BJ (cell line): Measurements from ENCODE around the gene SELENOH. TPM values are rescaled to one million over a fixed set of nuclear protein-coding genes. Genes with fewer than 3 reads are reported as not detected.

Source experiments
- CTCF ChIA-PET: fragments of 350-600 bp; formaldehyde crosslinking; extraction: SDS; loops from one replicate; lab custom pipeline; 2021; ENCODE audit warnings: antibody characterized with exemption, inconsistent platforms; lab: Yijun Ruan, JAX
- POLR2A ChIA-PET: fragments of 300-600 bp; sonication (Branson Sonifier 250); formaldehyde crosslinking; extraction: SDS; loops from one replicate; lab custom pipeline; 2021; ENCODE audit warnings: antibody characterized with exemption; lab: Charles Lee
- DNase-seq: peaks from one replicate; pipeline ENCODE4 v3.0.0-alpha.2; 2011; ENCODE audit warnings: low read depth
- H3K27me3 ChIP-seq: 2 replicates; pipeline ENCODE4 v1.6.0; 2011; ENCODE audit warnings: low read length; ENCODE audit not compliant: control insufficient read depth, insufficient read depth
- H3K36me3 ChIP-seq: 2 replicates; pipeline ENCODE4 v1.5.1; 2011; ENCODE audit warnings: low read length; ENCODE audit not compliant: control insufficient read depth, insufficient read depth
- H3K4me3 ChIP-seq: 2 replicates; pipeline ENCODE4 v1.5.1; 2011; ENCODE audit warnings: low read depth, mild to moderate bottlenecking, control low read depth, low read length
- polyA plus RNA-seq: library from polyadenylated mRNA; depleted of rRNA; stranded (reverse); fragments of >200 nt; gene quantifications from 2 replicates; pipeline ENCODE4 v1.2.3, GENCODE V29; 2011
- TF ChIP-seq, protein P1 (sequence below): IDR thresholded peaks from 2 replicates; pipeline ENCODE4 v1.5.1; 2011; ENCODE audit warnings: low read depth, mild to moderate bottlenecking, control low read depth, inconsistent platforms, low read length, moderate library complexity; ENCODE audit not compliant: insufficient read depth

The SELENOH gene
- polyA plus RNA-seq, 1 experiment: 50.7 TPM

DNA sequence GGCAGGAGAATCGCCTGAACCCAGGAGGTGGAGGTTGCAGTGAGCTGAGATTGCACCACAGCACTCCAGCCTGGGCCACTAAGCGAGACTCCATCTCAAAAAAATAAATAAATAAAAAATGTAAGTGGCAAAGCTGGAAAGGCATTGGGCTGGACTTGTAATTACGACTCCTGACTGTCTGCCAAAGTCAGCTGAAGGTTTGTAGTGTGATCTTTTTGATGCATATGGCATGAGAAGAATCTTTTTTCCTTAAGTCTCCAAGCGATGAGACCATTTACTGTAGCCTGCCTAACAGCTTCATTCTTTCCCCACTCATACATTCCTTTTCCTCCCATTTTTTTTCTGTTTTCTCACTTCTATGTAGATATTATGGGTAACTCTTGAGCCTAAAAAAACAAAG, 45.1 kb downstream of the SELENOH start:
- ChIA-PET CTCF (interaction anchor here (0.6 to 0.8 kb wide), 2 partner anchors 22 to 23 kb away, joined by 3 read pairs; no protein-coding TSS in a partner anchor), POLR2A (no interaction called here)
- H3K27me3 ChIP-seq: no peaks in the 10 kb centered on the region
- DNase-seq: no peak
- peaks cover 2% of the 10 kb centered on the region; the same call in 1 of the 2 replicates for H3K36me3 ChIP-seq
- H3K4me3 ChIP-seq: no peak overlapping the region
- TF ChIP-seq, protein P1, sequence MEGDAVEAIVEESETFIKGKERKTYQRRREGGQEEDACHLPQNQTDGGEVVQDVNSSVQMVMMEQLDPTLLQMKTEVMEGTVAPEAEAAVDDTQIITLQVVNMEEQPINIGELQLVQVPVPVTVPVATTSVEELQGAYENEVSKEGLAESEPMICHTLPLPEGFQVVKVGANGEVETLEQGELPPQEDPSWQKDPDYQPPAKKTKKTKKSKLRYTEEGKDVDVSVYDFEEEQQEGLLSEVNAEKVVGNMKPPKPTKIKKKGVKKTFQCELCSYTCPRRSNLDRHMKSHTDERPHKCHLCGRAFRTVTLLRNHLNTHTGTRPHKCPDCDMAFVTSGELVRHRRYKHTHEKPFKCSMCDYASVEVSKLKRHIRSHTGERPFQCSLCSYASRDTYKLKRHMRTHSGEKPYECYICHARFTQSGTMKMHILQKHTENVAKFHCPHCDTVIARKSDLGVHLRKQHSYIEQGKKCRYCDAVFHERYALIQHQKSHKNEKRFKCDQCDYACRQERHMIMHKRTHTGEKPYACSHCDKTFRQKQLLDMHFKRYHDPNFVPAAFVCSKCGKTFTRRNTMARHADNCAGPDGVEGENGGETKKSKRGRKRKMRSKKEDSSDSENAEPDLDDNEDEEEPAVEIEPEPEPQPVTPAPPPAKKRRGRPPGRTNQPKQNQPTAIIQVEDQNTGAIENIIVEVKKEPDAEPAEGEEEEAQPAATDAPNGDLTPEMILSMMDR: no peak

DNA sequence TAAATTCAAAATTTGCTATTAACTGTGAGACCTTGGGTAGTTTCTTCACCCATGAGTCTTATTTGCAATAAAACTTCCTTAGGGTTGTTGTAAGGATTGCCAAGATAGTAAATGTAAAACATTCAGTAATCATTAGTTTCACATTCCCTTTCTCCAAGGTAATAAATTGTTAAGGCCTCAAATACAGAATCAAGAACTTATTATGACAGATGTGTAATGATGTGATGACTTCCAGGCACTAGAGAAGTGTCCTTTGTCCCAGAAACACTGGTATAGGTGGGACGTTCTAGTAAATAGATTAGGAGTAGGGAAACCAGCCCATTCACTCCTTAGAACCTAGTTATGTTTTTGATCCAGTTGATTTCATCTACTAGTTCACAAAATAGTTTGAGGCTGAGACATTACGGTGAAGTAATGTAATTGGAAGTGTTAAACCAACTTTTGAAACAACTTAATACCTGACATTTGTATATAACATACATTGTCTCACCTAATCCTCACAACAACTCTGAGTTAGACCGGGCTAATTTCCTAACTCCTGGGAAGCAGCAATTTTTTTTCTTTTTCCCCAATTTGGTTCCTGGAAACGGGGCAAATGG, 45.8 kb downstream of the SELENOH start:
- TF ChIP-seq, protein P1: no peak
- no peaks in the 10 kb centered on the region for H3K27me3 ChIP-seq
- H3K4me3 ChIP-seq: no peak overlapping the region
- no peak for DNase-seq
- POLR2A ChIA-PET: no interaction called here
- peaks cover 3% of the 10 kb centered on the region; the same call in 1 of the 2 replicates for H3K36me3 ChIP-seq
- CTCF ChIA-PET: interaction anchor here (0.6 to 4.0 kb wide), 2 partner anchors 13 to 24 kb away, joined by 3 to 19 read pairs; no protein-coding TSS in a partner anchor

DNA sequence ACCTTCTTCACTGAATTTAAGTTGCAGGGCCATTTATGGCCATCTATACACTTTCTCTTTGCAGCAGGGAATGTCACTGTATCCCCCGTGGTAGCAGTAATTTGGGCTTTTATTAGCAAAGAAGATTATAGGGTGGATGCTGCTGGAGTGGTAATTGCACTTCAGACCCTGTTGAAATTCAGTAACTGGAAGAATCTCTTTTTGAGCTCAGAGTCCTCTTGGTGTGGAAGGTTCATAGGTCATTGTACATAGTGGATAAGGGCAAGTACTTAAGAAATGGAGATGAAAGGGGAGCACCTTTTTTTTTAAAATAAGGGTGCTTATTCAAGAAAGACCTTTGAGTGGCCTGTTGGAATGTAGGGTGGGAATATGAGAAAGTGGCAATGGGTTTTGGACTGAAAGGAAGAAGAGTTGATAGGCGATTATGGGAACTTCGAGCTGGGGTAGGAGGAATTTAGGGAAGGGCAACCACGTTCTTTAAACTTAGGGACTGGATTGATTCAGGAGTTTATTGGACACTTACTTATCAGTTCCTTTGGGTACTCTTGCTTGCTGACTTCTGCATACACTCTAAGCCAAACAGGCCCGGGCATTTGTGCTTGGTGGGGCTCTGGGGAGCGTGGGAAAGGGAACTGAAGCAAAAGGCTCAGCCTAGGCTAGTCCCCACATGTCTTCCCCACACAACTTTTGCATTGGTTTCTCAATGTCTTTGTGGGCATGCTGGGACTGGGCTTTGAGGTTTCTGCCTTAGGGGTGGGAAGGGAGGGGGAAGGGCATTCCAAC, 46.8 kb downstream of the SELENOH start:
- no peak overlapping the region for H3K4me3 ChIP-seq
- no peak for DNase-seq
- H3K27me3 ChIP-seq: no peaks in the 10 kb centered on the region
- H3K36me3 ChIP-seq: peaks cover 4% of the 10 kb centered on the region; the same call in 1 of the 2 replicates
- ChIA-PET POLR2A (no interaction called here), CTCF (interaction anchor here (4.0 kb wide), 1 partner anchor 12 kb away, joined by 19 read pairs; no protein-coding TSS in a partner anchor)
- TF ChIP-seq, protein P1: no peak

DNA sequence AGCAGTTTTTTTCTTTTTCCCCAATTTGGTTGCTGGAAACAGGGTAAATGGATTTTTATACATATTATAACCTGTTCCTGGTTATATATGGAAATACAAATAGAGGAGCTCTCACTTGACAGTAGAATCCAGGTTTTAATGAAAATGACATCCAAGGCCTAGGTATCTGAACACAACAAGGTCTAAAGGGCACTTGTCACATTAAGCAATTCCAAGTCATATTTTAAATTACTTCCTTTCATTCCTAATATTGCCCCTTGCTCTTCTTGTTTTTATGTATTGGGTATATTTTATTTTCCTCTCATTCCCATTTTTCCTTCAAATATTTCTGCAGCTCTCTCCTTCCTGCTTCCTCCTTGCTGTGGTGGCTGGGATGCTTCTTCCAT, 47.4 kb downstream of the SELENOH start:
- POLR2A ChIA-PET: no interaction called here
- Histone ChIP-seq H3K27me3 (no peaks in the 10 kb centered on the region), H3K4me3 (no peak overlapping the region), H3K36me3 (peaks cover 4% of the 10 kb centered on the region; the same call in 1 of the 2 replicates)
- TF ChIP-seq, protein P1: no peak
- CTCF ChIA-PET: interaction anchor here (4.0 kb wide), 1 partner anchor 12 kb away, joined by 19 read pairs; no protein-coding TSS in a partner anchor
- no peak for DNase-seq
